SH-SY5Y (cell line): ENCODE data around the gene GRAMD1B.

Source experiments
- GATA2 ChIP-seq: IDR thresholded peaks from 2 replicates; pipeline ENCODE4 v1.6.1; 2011; ENCODE audit warnings: mild to moderate bottlenecking, low read depth, low read length
- GATA3 ChIP-seq: IDR thresholded peaks from 2 replicates; pipeline ENCODE4 v1.6.1; 2011; ENCODE audit warnings: low read depth, mild to moderate bottlenecking, low read length, moderate library complexity

Gene GRAMD1B

GRCh38 chr11:123640029-123640428 is 210.0 kb downstream of the GRAMD1B start:
- no peak for TF ChIP-seq GATA3
- TF ChIP-seq GATA2: no peak

- no peak for TF ChIP-seq GATA2
- no peak for TF ChIP-seq GATA3
Observed at GRCh38 chr11:123640677-123641494, 210.8 kb downstream of the GRAMD1B start.

- no peak for TF ChIP-seq GATA3
- TF ChIP-seq GATA2: no peak
Observed at GRCh38 chr11:123641495-123641840, 211.4 kb downstream of the GRAMD1B start.

- no peak for TF ChIP-seq GATA2
- TF ChIP-seq GATA3: no peak
Observed at GRCh38 chr11:123642435-123642834, 212.4 kb downstream of the GRAMD1B start.

- TF ChIP-seq GATA2: peak; percentile 23; the same call in 1 of the 2 replicates
- no peak for TF ChIP-seq GATA3
Observed at GRCh38 chr11:123645286-123645975, 215.4 kb downstream of the GRAMD1B start.

- TF ChIP-seq GATA2 (no peak), GATA3 (no peak)
Observed at GRCh38 chr11:123650901-123651300, 220.8 kb downstream of the GRAMD1B start.

- no peak for TF ChIP-seq GATA3
- no peak for TF ChIP-seq GATA2
Observed at GRCh38 chr11:123652599-123652998, 222.5 kb downstream of the GRAMD1B start.

- TF ChIP-seq GATA2 (no peak), GATA3 (no peak)
Observed at GRCh38 chr11:123653483-123653826, 223.4 kb downstream of the GRAMD1B start.

- no peak for TF ChIP-seq GATA2
- no peak for TF ChIP-seq GATA3
Observed at GRCh38 chr11:123653827-123654565, 223.9 kb downstream of the GRAMD1B start.

- TF ChIP-seq GATA2 (no peak), GATA3 (no peak)
Observed at GRCh38 chr11:123654566-123655081, 224.6 kb downstream of the GRAMD1B start, which contains the start of gene SCN3B. Gene SCN3B, minus strand, starts transcription at chr11:123654624. Its CDS starts 823 bp downstream, at chr11:123653801.

GRCh38 chr11:123659311-123659710 is 229.2 kb downstream of the GRAMD1B start:
- no peak for TF ChIP-seq GATA3
- no peak for TF ChIP-seq GATA2

- TF ChIP-seq GATA3 (no peak), GATA2 (no peak)
Observed at GRCh38 chr11:123665306-123665705, 235.2 kb downstream of the GRAMD1B start.

- TF ChIP-seq GATA3: no peak
- no peak for TF ChIP-seq GATA2
Observed at GRCh38 chr11:123670081-123670480, 240.0 kb downstream of the GRAMD1B start.

- no peak for TF ChIP-seq GATA2
- TF ChIP-seq GATA3: no peak
Observed at GRCh38 chr11:123671534-123671933, 241.5 kb downstream of the GRAMD1B start.

- TF ChIP-seq GATA3 (peak; percentile 59), GATA2 (peak; percentile 90)
Observed at GRCh38 chr11:123672568-123672967, 242.5 kb downstream of the GRAMD1B start.
